ENCODE results near the gene ILDR1. TPM values are rescaled to one million over a fixed set of nuclear protein-coding genes. Genes with fewer than 3 reads are reported as not detected.
"Not testable (repeated sequence)": the region's sequence is repeated elsewhere in the genome, so short reads cannot be mapped to it uniquely, and the experiment has no call there.

Gene ILDR1
- total RNA-seq, 2 experiments from 2014 or later, result 1.1 to 2.5 TPM

DNA sequence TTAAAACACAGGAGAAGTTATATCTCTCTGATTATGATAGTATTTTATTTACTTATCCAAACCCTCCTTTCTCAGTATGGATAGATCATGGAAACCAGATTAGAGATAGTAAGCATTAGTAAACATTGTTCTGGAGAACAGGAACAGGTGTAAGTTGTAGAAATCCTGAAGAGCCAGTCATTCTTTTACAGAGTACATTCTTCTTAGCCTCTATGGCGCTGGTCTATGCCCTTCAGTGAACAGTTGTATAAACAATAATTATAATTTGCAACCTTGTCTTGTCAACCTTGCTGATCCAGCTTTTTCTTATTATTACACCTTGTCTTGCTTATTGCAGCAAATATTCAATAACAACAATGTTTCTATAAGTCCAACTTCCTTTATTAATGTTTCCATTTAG, 80.5 kb downstream of the ILDR1 start:
- Histone ChIP-seq H3K4me3 (ENCODE audit: low read depth, low read length, poor library complexity, severe bottlenecking) (no peak overlapping the region), H3K9me2 (ENCODE audit: insufficient read depth, low read length) (no peaks in the 10 kb centered on the region), H3K79me2 (ENCODE audit: insufficient read depth, low read depth, low read length) (no peaks in the 10 kb centered on the region), H3K4me2 (ENCODE audit: low read length) (no peak overlapping the region), H3K27ac (ENCODE audit: low read depth, low read length, poor library complexity, severe bottlenecking) (no peak overlapping the region), H2AFZ (ENCODE audit: low read length) (no peak overlapping the region), H3K36me3 (ENCODE audit: insufficient read depth, low read length) (peaks cover 66% of the 10 kb centered on the region), H3K9me3 (ENCODE audit: low read length) (no peaks in the 10 kb centered on the region), H4K20me1 (ENCODE audit: insufficient read depth, low read length) (no peaks in the 10 kb centered on the region), H3K4me1 (ENCODE audit: insufficient read depth, low read length, poor library complexity, severe bottlenecking) (no peaks in the 10 kb centered on the region)
- no TSS peak for BruUV-seq (replicated peaks)
- TF ChIP-seq EZH2phosphoT487 (IDR thresholded peaks at IDR 0.05; ENCODE audit: borderline replicate concordance, low read depth, low read length), result no peak
- TF ChIP-seq, protein P1, sequence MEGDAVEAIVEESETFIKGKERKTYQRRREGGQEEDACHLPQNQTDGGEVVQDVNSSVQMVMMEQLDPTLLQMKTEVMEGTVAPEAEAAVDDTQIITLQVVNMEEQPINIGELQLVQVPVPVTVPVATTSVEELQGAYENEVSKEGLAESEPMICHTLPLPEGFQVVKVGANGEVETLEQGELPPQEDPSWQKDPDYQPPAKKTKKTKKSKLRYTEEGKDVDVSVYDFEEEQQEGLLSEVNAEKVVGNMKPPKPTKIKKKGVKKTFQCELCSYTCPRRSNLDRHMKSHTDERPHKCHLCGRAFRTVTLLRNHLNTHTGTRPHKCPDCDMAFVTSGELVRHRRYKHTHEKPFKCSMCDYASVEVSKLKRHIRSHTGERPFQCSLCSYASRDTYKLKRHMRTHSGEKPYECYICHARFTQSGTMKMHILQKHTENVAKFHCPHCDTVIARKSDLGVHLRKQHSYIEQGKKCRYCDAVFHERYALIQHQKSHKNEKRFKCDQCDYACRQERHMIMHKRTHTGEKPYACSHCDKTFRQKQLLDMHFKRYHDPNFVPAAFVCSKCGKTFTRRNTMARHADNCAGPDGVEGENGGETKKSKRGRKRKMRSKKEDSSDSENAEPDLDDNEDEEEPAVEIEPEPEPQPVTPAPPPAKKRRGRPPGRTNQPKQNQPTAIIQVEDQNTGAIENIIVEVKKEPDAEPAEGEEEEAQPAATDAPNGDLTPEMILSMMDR (conservative IDR thresholded peaks at IDR 0.05; ENCODE audit: low read length), result no peak
- intact Hi-C loops (cut with micrococcal nuclease; ENCODE audit: unreplicated experiment), result no loop called here
- CTCF ChIA-PET (ENCODE audit: unreplicated experiment), result no interaction called here
- POLR2A ChIA-PET, result no interaction called here
- no peak for DNase-seq (ENCODE audit: low spot score)

DNA sequence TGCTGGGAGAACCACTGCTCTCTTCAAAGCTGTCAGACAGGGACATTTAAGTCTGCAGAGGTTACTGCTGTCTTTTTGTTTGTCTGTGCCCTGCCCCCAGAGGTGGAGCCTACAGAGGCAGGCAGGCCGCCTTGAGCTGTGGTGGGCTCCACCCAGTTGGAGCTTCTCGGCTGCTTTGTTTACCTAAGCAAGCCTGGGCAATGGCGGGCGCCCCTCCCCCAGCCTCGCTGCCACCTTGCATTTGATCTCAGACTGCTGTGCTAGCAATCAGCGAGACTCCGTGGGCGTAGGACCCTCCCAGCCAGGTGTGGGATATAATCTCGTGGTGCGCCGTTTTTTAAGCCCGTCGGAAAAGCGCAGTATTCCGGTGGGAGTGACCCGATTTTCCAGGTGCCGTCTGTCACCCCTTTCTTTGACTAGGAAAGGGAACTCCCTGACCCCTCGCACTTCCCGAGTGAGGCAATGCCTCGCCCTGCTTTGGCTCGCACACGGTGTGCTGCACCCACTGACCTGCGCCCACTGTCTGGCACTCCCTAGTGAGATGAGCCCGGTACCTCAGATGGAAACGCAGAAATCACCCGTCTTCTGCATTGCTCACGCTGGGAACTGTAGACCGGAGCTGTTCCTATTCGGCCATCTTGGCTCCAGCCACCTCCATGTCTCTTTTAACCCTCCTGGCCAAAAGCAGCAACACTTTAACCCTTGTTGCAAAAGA, 83.7 kb downstream of the ILDR1 start:
- H3K4me1 ChIP-seq (ENCODE audit: insufficient read depth, low read length, poor library complexity, severe bottlenecking); H2AFZ ChIP-seq (ENCODE audit: low read length); intact Hi-C loops (cut with micrococcal nuclease; ENCODE audit: unreplicated experiment); H3K27ac ChIP-seq (ENCODE audit: low read depth, low read length, poor library complexity, severe bottlenecking); BruUV-seq (replicated peaks); DNase-seq (ENCODE audit: low spot score); H3K4me2 ChIP-seq (ENCODE audit: low read length); CTCF ChIA-PET (ENCODE audit: unreplicated experiment); H3K9me2 ChIP-seq (ENCODE audit: insufficient read depth, low read length); H3K4me3 ChIP-seq (ENCODE audit: low read depth, low read length, poor library complexity, severe bottlenecking); H3K9me3 ChIP-seq (ENCODE audit: low read length); H4K20me1 ChIP-seq (ENCODE audit: insufficient read depth, low read length); H3K79me2 ChIP-seq (ENCODE audit: insufficient read depth, low read depth, low read length): not testable (repeated sequence)
- peaks cover 44% of the 10 kb centered on the region for H3K36me3 ChIP-seq (ENCODE audit: insufficient read depth, low read length)
- POLR2A ChIA-PET, result interaction anchor here (0.7 kb wide), 1 partner anchor 369 kb away, joined by 3 read pairs; no protein-coding TSS in a partner anchor

Small RNA genes within 50 kb of the gene (small RNA-seq; reads per million reads assigned to genes)
- not detected for gene RF00019

Other genes with a start within 250 kb of the ILDR1 start
- 77.5 and 108 TPM in 2 replicates for gene IQCB1, start 187.2 kb downstream of the ILDR1 start, total RNA-seq (2014; rRNA removed; shearing (Covaris generic))
- 94.3 and 100 TPM in 2 replicates for gene IQCB1, start 187.2 kb downstream of the ILDR1 start, total RNA-seq (2022)
- 66.3 and 78.1 TPM in 2 replicates for gene EAF2, start 187.0 kb downstream of the ILDR1 start, total RNA-seq (2014; rRNA removed; shearing (Covaris generic))
- 131 and 132 TPM in 2 replicates for gene EAF2, start 187.0 kb downstream of the ILDR1 start, total RNA-seq (2022)
- 14.0 and 15.1 TPM in 2 replicates for gene SLC15A2, start 127.8 kb downstream of the ILDR1 start, total RNA-seq (2014; rRNA removed; shearing (Covaris generic))
- 15.2 and 25.3 TPM in 2 replicates for gene SLC15A2, start 127.8 kb downstream of the ILDR1 start, total RNA-seq (2022)
- gene CD86, start 33.1 kb upstream of the ILDR1 start, total RNA-seq (2014; rRNA removed; shearing (Covaris generic)), result 10.8 and 13.5 TPM in 2 replicates
- 18.9 and 22.2 TPM in 2 replicates for gene CD86, start 33.1 kb upstream of the ILDR1 start, total RNA-seq (2022)
- not detected in 2 replicates for gene CASR, start 161.4 kb upstream of the ILDR1 start, total RNA-seq (2014; rRNA removed; shearing (Covaris generic))
- gene CASR, start 161.4 kb upstream of the ILDR1 start, total RNA-seq (2022), result 0.04 TPM in 1 of 2 replicates, not detected in the other